NCI-H187 (cell line): Measurements from ENCODE around the gene BATF3.

Source experiments
- DNase-seq, 2 experiments: peaks; one replicate each; lab custom pipeline; 2025; lab: John Stamatoyannopoulos, UW

The BATF3 gene

DNA sequence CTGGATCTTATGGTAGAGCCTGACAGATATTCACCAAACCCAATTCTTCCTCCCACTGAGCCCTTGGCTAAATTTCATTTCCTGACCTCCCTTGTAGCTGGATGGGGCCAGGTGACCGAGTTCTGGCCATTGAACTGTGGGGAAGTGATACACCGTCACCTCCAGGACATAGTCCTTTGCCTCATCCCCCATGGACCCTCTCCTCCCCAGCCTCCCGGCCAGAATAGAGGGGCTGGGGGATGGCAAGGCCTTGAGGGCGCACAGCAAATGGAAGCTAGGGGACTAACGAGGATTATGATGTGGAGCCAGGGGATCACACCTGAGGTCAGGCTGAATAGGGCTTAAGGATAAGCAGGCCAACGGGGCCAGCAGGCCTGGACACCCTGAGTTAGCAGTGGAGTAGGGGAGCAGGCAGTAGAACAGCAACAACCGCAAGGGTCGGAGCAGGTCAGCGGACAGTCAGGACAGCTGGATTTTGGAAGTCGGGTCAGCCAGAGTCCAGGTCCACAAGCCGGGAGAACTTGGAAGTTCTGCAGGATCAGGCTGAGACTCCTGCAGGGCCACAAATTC lies 15.0 kb downstream of the BATF3 start:
- no peak for DNase-seq

DNA sequence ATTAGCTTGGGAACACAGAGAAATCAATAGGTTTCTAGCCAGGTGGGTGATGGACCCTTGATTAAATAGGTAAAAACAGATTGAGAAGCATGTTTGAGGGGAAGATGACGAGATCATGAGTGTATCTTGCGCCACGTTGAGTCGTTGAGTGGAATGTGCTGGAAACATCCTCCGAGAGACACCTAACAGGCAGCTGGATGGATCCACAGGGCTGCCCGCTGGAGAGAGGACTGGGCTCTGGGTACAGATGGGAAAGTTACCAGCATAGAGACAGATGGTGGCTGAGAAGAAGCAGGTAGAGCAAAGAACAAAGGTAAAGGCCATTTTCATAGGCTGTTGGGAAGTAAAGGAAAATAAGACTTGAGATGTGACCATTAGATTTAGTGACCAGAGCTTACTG lies 15.6 kb downstream of the BATF3 start:
- no peak for DNase-seq

DNA sequence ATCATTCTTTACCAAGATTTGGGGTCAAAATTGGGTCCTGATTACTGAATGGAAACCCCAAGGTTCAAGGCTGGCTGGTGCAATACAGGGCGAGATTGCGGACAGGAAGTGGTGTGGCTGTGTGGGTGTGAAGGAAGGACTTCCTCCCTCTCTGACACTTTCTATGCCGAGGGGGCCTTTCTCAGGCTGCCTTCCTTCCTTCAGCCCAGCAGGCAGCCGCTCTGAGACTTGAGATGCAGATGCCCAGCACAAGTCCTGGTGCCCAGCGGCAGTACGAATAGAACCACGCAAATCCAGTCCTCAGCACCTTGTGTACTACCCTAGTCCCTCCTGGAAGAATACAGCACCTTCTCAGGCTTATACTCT lies 16.3 kb downstream of the BATF3 start:
- DNase-seq: no peak

DNA sequence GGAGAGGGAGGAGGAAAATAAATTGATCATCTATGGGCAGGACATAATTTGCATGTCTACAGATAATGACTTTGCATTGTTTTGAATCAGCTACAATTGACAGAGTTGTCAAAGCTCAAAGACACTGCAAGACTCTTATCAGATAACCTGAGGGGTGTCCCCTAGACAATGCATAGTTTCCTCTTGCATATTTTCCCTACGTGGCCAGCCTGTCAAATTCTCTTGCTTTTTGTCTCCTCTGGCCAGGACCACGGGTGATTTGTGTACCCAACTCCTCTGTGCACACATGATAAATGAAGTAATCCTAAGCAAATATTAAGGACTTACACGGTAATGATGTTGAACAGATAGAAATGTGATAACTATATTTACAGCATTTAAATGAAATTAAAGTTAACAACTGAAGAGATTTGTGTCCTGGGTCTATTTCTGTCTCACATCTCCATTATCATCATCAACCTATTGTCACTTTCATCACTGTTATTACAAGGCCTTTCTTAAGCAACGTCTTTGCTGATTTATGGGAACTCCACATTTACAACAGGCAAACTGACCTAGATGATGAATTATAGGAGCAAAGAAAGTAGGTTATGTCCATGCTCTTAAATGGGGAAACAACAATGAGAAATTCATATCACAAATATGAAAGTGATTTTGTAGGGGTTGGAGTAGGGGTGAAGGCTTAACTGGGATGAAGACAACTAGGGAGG lies 18.8 kb downstream of the BATF3 start:
- no peak for DNase-seq

DNA sequence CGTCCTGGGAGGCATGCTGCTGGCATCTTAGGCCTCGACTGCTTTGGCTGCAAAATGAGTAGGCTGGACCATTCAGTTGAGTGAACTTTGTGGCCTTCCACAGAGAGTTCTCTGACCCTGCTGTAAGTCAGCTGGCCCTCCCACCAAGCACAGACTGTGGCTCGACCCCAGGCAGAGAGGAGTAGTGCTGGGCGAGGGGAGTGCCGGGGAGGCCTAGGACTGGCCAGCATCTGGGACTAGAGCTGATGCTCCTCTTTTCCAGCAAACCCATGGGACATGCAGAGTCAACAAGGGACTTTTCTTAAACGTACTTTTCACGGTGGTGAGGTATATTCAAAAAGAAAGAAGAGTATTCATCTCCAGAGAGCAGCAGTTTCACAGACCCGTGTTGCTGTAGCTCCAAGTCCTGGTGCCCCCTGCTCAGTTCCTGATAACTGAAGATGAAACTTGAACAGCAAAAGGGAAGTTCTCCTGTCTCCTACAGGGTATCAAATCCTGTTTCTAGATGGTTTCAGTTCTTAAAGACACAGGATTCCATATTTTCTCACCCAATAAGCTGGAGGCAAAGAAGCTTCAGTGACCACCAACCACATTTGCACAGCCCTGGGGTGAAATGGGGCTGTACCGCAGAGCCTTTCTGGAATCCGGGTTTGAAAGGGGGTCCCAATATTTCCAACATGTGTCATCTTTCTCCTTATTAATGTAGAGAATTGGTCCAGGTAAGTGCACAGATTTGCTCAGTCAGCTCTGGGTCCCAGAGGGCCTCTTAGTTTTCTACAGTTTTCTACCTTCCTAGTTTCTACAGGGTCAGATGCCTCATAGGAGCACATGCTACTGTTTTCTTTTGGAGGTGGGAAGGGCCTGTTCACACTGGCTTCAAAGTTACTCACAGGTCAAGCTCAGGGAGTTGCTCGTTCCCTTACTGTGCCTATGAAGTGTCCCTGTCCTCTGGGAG lies 20.9 kb downstream of the BATF3 start:
- DNase-seq: no peak

DNA sequence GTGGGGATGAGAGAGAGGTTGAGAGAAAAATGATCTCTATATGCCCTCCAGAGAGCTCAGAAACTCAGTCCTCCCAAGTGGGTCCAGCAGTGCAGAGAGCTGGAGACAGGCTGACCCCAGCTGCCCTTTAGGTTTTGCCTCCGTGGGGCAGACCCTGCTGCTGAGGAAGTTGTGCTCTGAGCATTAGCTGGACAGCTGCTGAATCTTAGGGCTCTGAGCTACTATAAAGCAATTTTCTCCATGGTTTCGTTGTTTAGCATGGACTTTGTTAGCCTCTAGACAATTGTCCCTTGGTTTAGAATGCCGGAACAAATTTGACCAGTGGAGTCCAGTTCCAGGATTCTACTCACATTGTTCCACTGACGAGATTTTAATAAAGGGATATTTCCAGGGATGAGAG lies 22.1 kb downstream of the BATF3 start:
- no peak for DNase-seq

DNA sequence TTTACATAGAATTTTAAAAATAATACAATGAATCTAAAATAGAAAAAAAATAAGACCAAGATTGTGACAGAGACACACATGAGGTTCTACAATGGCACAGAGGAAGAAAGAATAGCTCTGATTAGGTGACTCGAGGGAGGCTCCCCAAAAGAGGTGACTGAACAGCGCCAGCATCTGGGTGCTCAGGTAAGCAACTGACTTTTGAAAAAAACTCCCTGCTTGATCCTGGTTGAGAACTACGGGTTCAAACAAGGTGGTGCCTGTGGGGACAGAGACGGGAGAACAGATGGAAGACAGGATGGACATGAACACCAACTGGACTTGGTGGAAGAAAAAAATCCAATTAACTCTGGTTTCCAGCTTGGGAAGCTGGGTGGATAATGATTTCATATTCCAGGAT lies 22.5 kb downstream of the BATF3 start:
- no peak for DNase-seq

DNA sequence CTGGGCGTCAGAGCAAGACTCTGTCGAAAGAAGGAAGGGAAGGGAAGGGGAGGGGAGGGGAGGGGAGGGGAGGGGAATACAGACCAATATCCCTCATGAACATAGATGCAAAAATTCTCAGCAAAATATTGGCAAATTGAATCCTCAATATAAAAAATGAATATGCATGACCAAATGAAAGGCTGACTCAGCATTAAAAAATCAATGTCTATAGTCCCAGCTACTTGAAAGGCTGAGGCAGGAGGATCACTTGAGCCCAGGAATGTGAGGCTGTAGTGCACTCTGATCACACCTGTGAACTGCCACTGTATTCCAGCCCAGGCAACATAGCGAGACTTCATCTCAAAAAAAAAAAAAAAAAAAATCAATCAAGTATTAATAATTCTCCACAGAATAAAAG lies 24.0 kb downstream of the BATF3 start:
- no peak for DNase-seq

DNA sequence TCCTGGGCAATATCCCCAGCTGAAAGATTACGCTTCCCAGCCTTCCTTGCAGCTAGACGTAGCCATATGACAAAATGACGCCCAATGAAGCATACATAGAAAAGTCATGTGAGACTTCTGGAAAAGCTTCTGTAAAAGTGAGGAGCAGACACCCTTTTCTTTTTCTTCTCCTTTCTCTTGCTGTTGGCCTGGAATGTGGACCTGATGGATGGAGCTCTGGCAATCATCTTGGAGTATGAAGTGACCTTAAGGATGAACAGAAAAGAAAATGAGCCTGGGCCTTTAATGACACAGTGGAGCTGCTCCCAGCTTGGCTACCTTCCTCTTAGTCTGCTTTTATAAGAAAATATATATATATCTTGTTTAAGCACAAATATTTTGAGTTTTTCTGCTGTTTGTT lies 24.8 kb downstream of the BATF3 start:
- no peak for DNase-seq

DNA sequence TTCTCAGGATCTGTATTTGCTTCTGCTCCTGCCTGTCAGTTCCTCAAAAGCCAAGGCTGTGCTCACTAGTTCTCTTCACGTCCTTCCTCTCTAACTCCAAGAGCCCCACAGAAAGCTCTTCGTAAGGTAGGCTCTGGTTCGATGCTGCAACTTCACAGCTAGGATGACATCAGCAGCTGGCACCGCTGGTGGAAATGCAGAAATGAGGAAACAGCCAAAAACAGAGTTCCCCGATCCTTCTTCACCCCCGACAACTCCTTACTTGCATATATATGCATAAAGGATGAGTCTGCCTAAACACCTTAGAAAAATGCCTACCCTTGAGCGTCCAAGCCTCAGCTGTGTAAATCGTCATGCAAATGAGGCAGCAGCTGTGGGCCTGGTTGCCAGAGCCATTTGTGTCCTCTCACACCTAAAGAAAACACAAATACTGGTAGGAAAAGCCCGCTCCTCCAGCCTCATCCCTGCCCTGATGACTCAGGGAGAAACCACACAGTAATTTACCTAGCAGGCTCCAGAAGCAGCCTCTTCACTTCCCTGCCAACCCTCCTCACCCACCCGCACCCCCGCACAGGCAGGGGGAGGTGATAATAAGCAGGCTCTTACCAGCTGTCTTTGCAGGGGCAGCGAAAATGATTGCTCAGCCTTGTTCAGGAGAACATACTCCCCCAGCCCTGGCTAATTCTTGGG lies 28.2 kb downstream of the BATF3 start:
- DNase-seq: peak in 1 of 2 experiments; percentile 16

DNA sequence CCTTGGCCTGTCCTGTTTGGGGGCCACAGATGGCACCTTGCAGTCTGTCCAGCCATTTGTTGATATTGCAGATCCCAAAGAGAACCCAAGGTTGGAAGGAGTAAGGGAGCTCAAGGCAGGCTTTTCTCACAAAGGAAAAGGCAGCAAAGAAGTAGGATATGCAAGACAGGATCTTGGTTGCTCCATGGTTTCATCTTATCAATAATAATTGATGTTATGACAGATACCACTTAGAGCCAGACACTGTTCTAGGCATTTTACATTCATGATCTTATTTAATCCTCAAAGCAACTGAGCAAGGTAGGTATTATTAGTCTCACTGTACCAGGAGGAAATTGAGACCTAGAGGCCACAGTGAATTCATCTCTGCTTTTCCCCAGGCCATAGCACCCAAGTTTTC lies 28.8 kb downstream of the BATF3 start:
- no peak for DNase-seq

DNA sequence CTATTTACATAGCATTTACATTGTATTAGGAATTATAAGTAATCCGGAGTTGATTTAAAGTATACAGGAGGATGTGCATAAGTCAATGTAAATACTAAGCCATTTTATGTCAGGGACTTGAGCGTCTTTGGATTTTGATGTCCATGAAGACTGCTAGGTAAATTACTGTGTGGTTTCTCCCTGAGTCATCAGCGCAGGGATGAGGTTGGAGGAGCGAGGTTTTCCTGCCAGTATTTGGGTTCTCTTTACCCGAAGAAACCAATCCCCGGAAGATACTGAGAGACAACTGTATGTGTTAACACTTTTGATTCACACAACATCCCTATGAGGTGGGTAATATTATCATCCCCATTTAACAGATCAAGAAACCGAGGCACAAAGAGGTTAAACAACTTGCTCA lies 29.3 kb downstream of the BATF3 start:
- DNase-seq: no peak

DNA sequence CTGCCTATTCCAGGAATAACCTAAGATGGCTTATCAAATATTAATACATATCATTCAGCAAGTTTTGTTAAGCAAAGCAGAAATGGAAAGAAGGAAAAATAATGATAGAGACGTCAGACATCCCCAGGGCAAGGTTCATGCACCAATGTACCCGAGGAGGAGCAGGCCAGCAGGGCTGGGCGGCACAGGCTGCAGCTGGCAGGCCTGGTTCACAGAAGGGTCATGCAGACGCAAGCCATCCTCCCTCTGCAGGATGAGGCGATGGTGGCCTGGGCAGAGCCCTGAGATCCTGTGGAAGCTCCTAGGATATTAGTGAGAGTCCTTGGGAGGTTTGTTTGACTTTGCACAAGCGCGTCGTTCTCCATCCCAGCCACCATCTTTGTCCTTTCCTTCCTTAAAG lies 30.0 kb downstream of the BATF3 start:
- DNase-seq: no peak

DNA sequence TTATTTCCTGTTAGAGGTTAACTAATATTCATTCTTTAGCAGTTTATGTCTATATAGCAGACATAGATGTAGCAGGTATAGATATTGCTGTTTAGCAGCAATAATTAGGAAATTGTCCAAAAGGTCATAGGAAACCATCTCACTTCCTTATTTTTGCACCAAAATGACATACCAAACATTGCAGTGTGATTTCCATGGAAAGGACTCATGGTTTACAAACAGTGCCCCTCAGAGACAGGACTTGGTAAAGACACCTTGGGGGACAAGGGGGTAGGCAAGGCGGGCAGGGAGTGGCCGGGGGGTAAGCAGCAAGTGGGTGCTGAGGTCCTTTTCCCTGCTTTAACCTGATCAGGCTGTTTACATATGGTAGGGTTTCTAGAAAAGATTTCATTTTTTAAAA lies 30.5 kb downstream of the BATF3 start:
- no peak for DNase-seq

DNA sequence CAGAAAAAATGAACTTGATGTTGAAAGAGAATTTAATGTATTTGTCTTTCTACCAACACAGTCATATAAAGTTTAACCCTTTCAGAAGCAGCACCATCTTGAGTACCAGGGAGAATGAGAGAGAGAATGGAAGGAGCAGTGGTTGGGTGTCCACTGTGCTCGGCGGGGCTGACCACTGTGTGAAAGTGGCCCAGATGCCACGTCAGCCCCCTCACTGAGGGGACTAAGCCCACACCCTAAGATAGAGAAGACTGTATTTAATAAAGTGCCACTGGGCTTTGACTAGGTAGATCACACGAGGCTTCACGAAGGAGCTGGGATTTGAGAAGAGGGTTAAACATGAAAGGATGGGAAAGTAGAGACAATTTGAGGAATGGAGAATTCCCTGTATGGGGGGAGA lies 31.2 kb downstream of the BATF3 start:
- no peak for DNase-seq

DNA sequence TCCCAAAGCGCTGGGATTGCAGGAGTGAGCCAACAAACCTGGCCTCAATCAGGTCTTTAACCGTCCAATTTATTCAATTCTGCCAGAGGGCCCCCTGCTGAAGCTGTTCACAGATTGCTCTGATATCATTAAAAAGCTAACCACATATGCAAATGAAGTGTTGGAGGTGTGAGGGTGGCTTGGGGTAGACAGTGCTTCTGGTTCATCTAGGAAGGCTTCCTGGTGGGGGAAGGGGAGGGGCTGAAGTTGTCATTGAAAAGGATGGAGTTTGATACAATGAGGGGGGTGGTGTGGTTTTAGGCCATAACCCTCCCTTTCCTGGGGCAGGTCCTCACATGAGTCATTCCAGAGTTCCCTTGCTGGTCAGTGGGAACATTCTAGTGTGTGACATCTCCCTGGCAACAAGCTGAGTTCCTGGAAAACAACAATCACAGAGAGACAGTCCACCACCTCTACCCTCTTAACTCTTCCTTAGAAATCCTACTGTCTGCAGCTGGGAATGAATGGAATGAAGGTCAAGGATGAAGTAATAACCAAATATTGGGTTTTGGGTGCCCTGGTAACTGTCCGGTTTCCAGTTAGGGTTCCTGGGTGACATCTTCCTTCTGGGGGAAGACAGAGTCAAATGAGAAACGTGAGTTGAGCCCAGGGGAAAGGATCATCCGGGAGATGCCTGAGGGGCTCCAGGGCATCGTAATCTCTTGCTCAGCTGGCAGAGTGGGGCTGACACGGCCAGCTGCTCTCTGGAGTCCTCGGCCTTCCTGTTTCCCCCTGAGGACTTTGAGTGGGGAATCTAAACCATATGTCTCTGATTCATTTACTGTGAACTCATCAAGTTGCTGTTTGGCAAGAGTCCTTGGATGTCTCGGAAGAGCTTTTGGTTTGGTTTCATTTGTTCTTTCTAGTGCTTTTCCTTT lies 32.2 kb downstream of the BATF3 start:
- DNase-seq: no peak

DNA sequence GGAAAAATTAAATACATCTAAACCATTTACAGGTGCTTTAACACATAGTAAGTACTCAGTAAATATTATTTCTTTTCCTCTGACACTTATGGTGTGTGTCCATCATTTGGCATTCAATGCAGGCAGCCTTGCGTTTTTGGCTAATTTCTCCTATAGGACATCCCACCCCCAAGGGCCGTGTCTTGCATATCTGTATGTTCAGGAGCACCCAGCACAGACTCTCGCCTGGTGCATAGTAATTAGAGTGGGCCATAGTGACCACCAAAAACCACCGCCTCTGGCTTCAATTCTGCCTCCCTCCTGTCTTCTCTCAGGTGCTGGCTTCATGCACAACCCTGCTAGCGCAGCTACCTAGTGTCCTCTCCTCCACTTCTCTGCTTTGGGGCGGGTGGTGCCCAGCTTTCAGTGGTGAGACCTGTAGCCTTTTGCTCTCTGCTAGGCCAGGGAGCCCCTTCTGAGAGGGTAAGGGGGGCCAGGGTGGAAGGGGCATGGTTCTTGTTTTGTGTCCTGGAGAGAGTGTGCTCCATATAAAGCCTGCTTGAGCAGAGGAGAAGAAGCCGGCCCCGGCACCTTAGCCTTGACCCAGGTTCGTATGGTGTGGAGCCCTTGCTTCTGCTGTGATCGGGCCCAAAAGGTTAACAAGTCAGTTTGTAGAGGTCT lies 33.4 kb downstream of the BATF3 start:
- no peak for DNase-seq

DNA sequence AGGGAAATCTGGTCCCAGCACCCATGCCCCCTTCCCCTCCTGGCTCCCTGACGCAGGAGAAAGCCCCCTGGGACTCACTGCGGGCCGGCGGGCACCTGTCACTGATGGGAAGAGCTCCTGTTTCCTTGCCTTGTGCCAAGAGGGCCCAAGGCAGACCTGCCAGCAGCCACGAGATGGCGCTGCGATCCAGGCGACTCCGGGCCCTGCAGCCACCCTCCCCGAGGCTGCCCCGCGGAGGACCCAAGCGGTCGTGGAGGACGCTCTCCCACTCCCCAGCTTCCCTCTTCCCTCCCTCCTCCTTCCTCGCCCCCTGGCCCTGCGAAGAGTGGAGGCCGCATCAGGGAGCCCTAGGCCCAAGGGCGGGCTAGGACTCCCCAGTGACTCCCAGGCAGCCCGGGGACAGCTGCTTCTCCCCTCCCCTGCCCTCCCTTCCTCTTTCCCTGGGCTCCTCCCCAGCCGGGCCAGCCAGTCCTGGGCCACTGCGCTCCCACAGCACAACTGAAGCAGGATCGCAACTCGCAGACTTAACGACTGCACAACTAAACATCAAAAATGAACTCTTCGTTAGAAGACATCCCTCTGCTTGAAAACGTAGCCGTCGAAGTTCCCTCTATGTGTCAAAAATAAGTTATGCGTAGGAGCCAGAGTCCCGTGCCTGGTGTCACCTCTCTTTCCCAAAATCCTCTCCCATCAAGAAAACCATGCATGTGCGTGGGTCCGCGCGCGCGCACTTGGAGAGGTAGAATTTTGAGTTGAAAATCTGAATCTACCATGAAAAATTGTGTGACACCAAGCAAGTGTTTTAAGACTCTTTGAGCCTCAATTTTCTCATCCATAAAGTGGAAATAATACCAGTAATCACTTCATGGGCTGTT lies 34.2 kb downstream of the BATF3 start:
- DNase-seq: peak; percentile 4 to 21

DNA sequence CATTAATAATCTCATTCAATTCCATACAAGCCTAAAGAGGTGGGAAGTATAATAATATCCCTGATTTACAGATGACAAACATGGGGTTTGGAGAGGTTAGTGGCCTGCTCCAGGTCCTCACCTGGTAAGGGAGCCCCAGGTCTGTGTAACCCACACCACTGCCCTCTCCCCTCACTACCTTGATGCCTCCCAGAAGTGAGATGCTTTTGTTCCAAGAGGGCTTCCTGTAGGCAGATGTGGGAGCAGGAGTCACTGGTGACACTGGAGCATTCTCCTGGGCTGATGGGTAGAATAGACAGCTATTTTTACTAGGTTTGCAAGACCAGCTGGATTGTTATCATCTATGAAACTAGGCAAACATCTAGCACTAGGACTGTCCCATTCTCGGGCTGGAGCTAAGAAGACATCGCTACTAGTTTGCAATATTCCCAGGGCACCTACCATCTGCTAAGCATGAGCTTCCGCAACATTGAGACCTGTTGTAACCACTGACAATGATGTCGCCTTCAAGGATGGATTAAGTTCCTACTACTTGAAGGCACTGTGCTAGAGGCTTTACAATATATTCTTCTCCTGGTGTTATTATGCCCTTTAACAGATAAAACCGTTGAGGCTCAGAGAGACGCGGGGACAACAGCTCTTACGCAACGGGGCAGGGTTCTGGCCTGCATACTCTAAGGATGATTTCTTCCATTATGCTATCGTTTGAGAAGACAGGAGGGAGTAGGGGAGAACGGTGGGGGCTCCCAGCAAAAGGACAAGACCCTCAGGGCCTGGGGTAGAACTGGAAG lies 35.0 kb downstream of the BATF3 start:
- DNase-seq: no peak
